ENCODE data around the gene WWOX.

DNA sequence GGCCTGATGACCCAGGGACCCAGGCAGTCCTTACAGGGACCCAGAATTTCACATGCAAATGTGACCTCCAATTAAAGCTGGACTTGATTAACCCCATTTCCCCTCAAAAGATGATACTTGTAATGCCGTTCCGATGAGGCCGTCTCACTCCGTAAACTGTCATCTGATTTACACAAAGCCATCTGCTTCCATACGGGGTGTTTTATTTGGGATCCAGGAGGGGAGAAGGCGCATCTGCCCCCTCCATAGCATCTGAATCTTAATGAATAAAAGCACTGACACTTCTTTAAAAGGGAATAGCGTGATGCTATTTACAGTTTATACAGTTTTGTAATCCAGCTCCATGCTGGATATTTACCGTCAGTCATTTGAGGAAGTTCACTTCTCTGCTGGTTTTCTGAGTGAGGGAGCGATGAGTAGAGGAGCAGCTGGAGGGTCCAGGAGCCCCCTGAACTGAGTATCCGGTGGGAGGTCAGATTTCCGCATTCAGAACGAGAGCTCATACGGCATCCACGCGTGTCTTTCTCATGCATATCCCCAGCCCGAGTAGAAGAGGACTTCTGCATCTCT is 452.7 kb downstream of the WWOX start:
- TF ChIP-seq CTCF (conservative IDR thresholded peaks at IDR 0.05 in 1 of 2, IDR thresholded peaks at IDR 0.05 in 1 of 2; ENCODE audit: extremely low read depth in 1 of 2, insufficient read depth in 1 of 2, low read depth in 1 of 2, low read length in 2 of 2) (no peak), EZH2 (IDR thresholded peaks at IDR 0.05; ENCODE audit: borderline replicate concordance, low read length) (no peak)

Measured in mammary epithelial cell (primary cell).